NOMO-1 treated with dmso at 0.1 percent for 144 hours (cell line): Measurements from ENCODE around the gene MYPOP.
"Not testable (repeated sequence)": the region's sequence is repeated elsewhere in the genome, so short reads cannot be mapped to it uniquely, and the experiment has no call there.

Experiments
- DNase-seq: peaks from one replicate; lab custom pipeline; 2025; ENCODE audit not compliant: unreplicated experiment; lab: John Stamatoyannopoulos, UW

MYPOP gene

GRCh38 chr19:45908956-45909355 lies 6.5 kb upstream of the MYPOP start:
- no peak for DNase-seq

- no peak for DNase-seq
Measured at GRCh38 chr19:45906221-45906620, 3.8 kb upstream of the MYPOP start.

GRCh38 chr19:45905011-45905410 lies 2.6 kb upstream of the MYPOP start:
- DNase-seq = no peak

- DNase-seq = peak; percentile 91
Measured at GRCh38 chr19:45902651-45903625, 525 bp upstream of the MYPOP start.

GRCh38 chr19:45901432-45901911 lies 941 bp downstream of the MYPOP start:
- DNase-seq = peak; percentile 50

- DNase-seq = no peak
Measured at GRCh38 chr19:45900738-45901431, 1.5 kb downstream of the MYPOP start.

- DNase-seq = no peak
Measured at GRCh38 chr19:45899919-45900589, 2.4 kb downstream of the MYPOP start.

- DNase-seq = no peak
Measured at GRCh38 chr19:45899253-45899652, 3.2 kb downstream of the MYPOP start.

- DNase-seq = no peak
Measured at GRCh38 chr19:45897261-45897812, 5.1 kb downstream of the MYPOP start.

GRCh38 chr19:45895983-45896599 lies 6.3 kb downstream of the MYPOP start:
- not testable (repeated sequence) for DNase-seq

- DNase-seq = no peak
Measured at GRCh38 chr19:45895519-45895972, 6.9 kb downstream of the MYPOP start.

- DNase-seq = no peak
Measured at GRCh38 chr19:45890877-45891276, 11.5 kb downstream of the MYPOP start.

GRCh38 chr19:45889210-45889885 lies 13.1 kb downstream of the MYPOP start:
- no peak for DNase-seq

- no peak for DNase-seq
Measured at GRCh38 chr19:45887200-45887710, 15.2 kb downstream of the MYPOP start.

GRCh38 chr19:45886427-45887199 lies 15.8 kb downstream of the MYPOP start:
- peak; percentile 87 for DNase-seq

- peak; percentile 88 for DNase-seq
Measured at GRCh38 chr19:45885556-45886426, 16.6 kb downstream of the MYPOP start, which contains the start of gene IRF2BP1. Gene IRF2BP1 (minus strand): TSS chr19:45886141. CDS start chr19:45885774, 367 bp downstream.

GRCh38 chr19:45884682-45885555 lies 17.5 kb downstream of the MYPOP start:
- DNase-seq = no peak
